GM18951 (cell line): Measurements from ENCODE around the gene MYADM.
"Not testable (repeated sequence)": the region's sequence is repeated elsewhere in the genome, so short reads cannot be mapped to it uniquely, and the experiment has no call there.

Experiments
- POLR2A ChIP-seq: IDR thresholded peaks from 4 replicates; pipeline ENCODE4 v1.6.1; 2011; ENCODE audit warnings: mild to moderate bottlenecking; ENCODE audit not compliant: insufficient read length, insufficient read depth; ENCODE audit errors: extremely low read depth
- in situ Hi-C: fragments of 300-500 bp; cut with MboI; formaldehyde crosslinking; loops from one replicate; pipeline ENCODE4 v1.12.0; 2022; ENCODE audit warnings: low sequenced_read_pairs, mixed read lengths, inconsistent platforms; ENCODE audit not compliant: unreplicated experiment

The MYADM gene

DNA sequence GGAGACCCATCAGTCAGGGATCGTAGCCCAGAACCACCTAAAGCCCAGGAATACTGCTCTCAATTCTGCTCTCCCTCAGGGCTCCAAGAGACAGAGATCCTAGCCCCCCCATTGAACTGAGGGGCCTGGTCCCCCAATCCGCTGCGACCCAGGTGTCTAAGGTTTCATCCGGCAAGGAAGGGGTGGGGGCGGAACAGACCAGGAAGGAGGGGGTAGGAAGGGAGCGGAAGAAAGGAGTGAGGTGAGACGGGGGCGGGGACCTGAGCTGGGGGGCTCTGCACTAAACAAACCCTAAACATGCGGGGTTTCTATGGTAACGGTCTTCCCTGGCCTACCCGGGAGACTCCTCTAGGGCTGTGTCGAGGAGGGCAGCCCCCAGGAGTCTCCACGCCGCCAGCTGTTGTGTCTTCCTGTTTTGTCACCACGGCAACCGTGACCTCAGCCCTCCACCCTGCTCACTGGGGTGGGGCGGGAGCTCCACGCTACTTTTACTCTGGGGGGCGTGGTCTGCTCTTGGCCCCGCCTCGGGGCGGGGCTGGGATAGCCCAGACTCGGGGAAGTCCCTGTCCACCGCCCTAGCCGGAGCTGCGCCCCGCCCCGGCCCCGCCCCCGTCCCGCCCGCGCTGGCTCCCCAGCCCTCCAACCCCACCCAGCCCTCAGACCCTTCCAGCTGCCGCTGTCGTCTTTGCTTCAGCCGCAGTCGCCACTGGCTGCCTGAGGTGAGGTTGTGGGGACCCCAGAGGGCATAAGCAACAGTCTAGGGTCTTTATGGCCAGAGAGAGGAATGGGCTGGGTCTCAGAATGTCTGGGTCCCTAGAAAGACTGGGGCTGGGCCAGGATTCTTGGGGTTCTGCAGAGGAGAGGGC is at the start of gene MYADM:
Gene MYADM (plus strand): TSS at position 659 of the 866 bp plus-strand sequence. CDS start 5,647 bp downstream, outside the sequence.
- TF ChIP-seq POLR2A = peak; percentile 59

GRCh38 chr19:53818756-53819155 is 48.9 kb upstream of the MYADM start:
- TF ChIP-seq POLR2A = no peak
- in situ Hi-C loops = no loop called here

More for the DNA sequence above, at the start of gene MYADM:
- in situ Hi-C loops = no loop called here

DNA sequence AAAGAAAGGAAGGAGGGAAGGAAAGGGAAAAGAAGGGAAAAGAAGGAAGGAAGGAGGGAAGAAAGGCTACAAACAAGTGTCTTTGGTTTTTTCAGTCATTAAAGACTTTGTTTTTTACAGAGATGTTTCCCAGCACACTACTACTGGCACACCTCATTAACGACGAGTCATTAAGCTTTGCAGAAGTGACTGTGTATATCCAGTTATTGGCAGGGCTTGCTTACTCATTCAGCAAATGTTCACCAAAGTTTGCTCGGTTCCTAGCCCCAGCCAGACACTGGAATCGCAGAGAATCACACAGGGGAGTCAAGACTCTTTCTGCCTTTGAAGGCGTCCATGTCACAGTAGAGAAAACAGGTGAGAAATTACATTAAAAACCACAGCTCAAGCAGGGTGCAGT is 47.8 kb upstream of the MYADM start:
- no peak for TF ChIP-seq POLR2A
- in situ Hi-C loops = no loop called here

DNA sequence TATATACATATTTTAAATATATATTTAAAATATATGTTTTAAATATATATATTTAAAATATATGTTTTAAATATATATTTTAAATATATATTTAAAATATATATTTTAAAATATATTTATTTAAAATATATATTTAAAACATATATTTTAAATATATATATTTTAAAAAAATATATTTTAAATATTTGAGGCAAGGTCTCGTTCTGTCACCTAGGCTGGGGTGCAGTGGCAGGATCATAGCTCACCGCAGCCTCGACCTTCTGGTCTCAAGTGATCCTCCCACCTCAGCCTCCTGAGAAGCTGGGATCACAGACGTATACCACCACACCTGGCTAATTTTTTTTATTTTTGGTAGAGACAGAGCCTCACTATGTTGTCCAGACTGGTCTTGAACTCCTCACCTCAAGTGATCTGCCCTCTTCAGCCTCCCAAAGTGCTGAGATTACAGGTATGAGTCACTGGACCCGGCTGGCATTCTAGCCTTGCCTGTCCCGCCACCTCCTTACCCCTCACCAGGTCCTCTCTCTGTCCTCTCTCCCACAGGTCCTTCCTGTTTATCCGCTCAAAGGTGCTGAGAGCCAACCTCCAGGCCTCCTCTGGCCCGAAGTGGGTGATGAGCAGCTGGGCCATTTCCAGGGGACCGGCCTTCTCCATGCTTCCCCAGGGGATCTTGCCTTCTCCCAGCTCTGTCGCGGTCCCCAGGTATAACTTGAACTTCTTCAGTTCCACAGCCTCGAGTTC is 44.1 kb upstream of the MYADM start:
- in situ Hi-C loops = no loop called here
- no peak for TF ChIP-seq POLR2A

GRCh38 chr19:53824134-53824611 is 43.5 kb upstream of the MYADM start, which contains the start of gene NLRP12:
Gene NLRP12 (minus strand): TSS chr19:53824314. CDS start chr19:53824174, 140 bp downstream.
- in situ Hi-C loops = no loop called here
- TF ChIP-seq POLR2A = no peak

- no peak for TF ChIP-seq POLR2A
- in situ Hi-C loops = no loop called here
Observed at GRCh38 chr19:53826876-53827275, 40.8 kb upstream of the MYADM start.

DNA sequence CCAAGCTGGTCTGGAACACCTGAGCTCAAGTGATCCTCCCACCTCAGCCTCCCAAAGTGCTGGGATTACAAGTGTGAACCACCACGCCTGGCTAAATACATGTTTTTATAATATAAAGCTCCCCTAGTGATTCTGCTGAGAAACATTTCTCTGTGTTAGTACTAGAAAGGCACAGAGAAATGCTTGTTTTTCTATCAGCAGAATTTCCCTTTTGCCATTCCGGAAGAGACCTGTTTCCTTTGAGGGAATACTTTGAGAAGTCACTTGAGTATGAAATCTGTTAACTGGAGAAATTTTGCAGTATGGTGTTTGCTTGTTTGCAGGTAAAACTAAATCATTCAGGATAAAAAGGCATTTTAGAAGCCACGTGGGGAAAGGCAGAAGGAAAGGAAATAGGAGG is 39.2 kb upstream of the MYADM start:
- in situ Hi-C loops = no loop called here
- no peak for TF ChIP-seq POLR2A

DNA sequence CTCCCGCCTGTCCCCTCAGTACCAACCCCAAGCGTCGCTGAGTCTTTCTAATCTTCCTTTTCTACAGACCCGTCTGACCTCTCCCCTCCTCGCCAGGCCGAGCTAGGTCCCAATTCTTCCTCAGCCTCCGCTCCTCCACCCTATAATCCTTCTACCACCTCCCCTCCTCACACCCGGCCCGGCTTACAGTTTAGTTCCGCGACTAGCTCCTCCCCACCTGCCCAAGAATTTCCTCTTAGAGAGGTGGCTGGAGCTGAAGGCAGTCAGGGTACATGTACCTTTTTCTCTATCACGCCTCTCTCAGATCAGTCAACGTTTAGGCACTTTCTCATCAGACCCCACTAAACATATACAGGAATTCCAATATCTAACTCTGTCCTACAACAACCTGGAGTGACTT is 34.8 kb upstream of the MYADM start:
- in situ Hi-C loops = not testable (repeated sequence)

DNA sequence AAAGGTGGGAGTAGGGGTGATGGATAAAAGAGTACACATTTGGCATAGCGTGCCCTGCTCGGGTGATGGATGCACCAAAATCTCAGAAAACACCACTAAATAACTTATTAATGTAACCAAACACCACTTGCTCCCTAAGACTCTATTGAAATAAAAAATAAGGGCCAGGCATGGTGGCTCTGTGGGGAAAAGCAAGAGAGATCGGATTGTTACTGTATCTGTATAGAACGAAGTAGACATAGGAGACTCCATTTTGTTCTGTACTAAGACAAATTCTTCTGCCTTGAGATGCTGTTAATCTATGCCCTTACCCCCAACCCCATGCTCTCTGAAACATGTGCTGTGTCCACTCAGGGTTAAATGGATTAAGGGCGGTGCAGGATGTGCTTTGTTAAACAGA is 29.2 kb upstream of the MYADM start:
- in situ Hi-C loops = not testable (repeated sequence)

GRCh38 chr19:53840241-53840640 is 27.4 kb upstream of the MYADM start:
- in situ Hi-C loops = loop anchor here (10.0 kb wide), 1 partner anchor 175 kb away; no protein-coding TSS in a partner anchor

DNA sequence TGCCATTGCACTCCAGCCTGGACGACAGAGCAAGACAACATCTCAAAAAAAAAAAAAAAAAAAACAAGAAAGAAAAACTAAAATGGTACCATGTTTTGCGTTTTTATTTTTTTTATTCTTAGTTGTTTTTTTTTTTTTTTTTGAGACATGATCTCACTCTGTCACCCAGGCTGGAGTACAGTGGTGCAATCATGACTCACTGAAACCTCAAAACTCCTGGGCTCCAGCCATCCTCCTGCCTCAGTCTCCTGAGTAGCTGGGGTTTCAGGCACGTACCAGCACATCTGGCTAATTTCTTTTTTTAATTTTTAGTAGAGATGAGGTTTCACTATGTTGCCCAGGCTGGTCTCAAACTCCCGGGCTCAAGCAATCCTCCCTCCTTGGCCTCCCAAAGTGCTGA is 26.8 kb upstream of the MYADM start:
- in situ Hi-C loops = loop anchor here (10.0 kb wide), 1 partner anchor 174 kb away; no protein-coding TSS in a partner anchor

DNA sequence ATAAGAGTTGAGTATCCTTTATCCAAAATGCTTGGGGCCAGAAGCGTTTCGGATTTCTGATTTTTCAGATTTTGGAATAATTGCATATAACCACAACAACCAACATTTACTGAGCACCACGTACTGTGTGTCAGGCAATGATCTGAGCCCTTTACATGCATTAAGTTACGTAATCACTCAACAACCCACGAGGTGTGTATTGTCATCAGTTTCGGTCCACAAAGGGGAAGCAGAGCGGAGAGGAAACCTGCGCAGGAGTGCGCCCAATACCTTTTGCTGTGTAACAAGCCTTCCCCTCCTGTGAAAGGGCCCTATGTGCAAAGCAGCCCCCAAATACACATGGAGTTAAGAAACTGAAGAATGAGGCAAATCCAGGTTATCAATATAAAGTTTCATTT is 22.8 kb upstream of the MYADM start:
- in situ Hi-C loops = loop anchor here (10.0 kb wide), 1 partner anchor 170 kb away; no protein-coding TSS in a partner anchor
- TF ChIP-seq POLR2A = no peak

GRCh38 chr19:53847555-53847954 is 20.1 kb upstream of the MYADM start:
- no peak for TF ChIP-seq POLR2A
- in situ Hi-C loops = loop anchor here (10.0 kb wide), 1 partner anchor 167 kb away; no protein-coding TSS in a partner anchor

DNA sequence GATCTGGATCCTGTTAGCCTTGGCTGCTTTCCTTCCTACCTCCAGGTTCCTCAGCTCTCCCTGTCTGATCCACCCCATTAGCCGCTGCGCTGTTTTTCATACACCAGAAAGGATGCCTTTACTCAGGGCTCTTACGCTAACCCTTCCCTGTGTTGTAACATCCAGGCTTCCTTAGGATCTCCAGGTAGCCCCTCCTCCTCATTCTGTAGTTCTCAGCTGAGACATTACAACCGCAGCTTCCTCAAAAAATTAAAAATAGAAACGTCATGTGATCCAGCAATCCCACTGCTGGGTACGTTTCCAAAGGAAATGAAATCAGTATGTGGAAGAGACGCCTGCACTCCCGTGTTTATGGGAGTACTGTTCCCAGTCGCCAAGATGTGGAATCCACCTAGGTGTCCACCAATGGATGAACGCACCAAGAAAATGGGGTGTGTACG is 18.4 kb upstream of the MYADM start:
- in situ Hi-C loops = loop anchor here (10.0 kb wide), 1 partner anchor 166 kb away; no protein-coding TSS in a partner anchor
- TF ChIP-seq POLR2A = no peak
